Tibial artery (tissue), 4 donors: Measurements from ENCODE around the gene ECT2.

Experiments
- DNase-seq, 2 donors: peaks; one replicate each; pipeline ENCODE4 v3.0.0-alpha.2; 2019
- H3K27ac ChIP-seq, 2 donors: fragments of 200-600 bp; sonication (generic) in 1 of 2; 1 replicate in 1 of 2; 2 replicates in 1 of 2; pipeline ENCODE4 v1.5.1; 2018 to 2019; ENCODE audit warnings: mild to moderate bottlenecking in 1 of 2
- H3K27me3 ChIP-seq, 2 donors: fragments of 200-600 bp; sonication (generic) in 1 of 2; one replicate each; pipeline versions ENCODE4 v1.5.1 to v1.6.0; 2016 to 2019
- H3K36me3 ChIP-seq, 3 donors: fragments of 200-600 bp; sonication (generic) in 2 of 3; one replicate each; pipeline ENCODE4 v1.5.1; 2016 to 2019; ENCODE audit warnings: mild to moderate bottlenecking in 2 of 3
- H3K4me1 ChIP-seq, 4 donors: fragments of 200-600 bp; sonication (generic) in 2 of 4; 1 replicate in 3 of 4; 2 replicates in 1 of 4; pipeline ENCODE4 v1.5.1; 2016 to 2019
- H3K4me3 ChIP-seq, 2 donors: fragments of 200-600 bp; sonication (generic) in 1 of 2; 1 replicate in 1 of 2; 2 replicates in 1 of 2; pipeline ENCODE4 v1.5.1; 2018 to 2019; ENCODE audit warnings: mild to moderate bottlenecking in 2 of 2
- H3K9me3 ChIP-seq, 3 donors: fragments of 200-600 bp; sonication (generic) in 1 of 3; one replicate each; pipeline ENCODE4 v1.5.1; 2016 to 2019
- CTCF ChIP-seq, 2 experiments: fragments of 200-600 bp in 1 of 2; fragments of 450-650 bp in 1 of 2; IDR thresholded peaks; one replicate each; pipeline ENCODE4 v1.5.1; 2017 to 2019; ENCODE audit warnings: antibody characterized with exemption in 2 of 2, mild to moderate bottlenecking in 1 of 2, moderate library complexity in 1 of 2
- intact Hi-C: fragments of 100-400 bp; cut with DNase I; formaldehyde crosslinking; loops from one replicate; pipeline ENCODE4 v1.15.0; 2023; ENCODE audit warnings: low total_unique reads

ECT2 gene

GRCh38 chr3:172868582-172869200 lies 118.2 kb downstream of the ECT2 start:
- no peaks in the 10 kb centered on the region for H3K27me3 ChIP-seq
- no peaks in the 10 kb centered on the region for H3K9me3 ChIP-seq
- no peaks in the 10 kb centered on the region for H3K36me3 ChIP-seq
- H3K27ac ChIP-seq, result no peak overlapping the region
- TF ChIP-seq CTCF (IDR thresholded peaks at IDR 0.05), result no peak
- intact Hi-C loops, result no loop called here
- no peaks in the 10 kb centered on the region for H3K4me1 ChIP-seq
- no peak overlapping the region for H3K4me3 ChIP-seq
- no peak for DNase-seq

GRCh38 chr3:172869368-172869771 lies 118.8 kb downstream of the ECT2 start:
- intact Hi-C loops, result no loop called here

GRCh38 chr3:172869784-172870518 lies 119.4 kb downstream of the ECT2 start:
- intact Hi-C loops, result no loop called here
- Histone ChIP-seq H3K27ac (no peak overlapping the region), H3K36me3 (no peaks in the 10 kb centered on the region), H3K9me3 (no peaks in the 10 kb centered on the region), H3K27me3 (no peaks in the 10 kb centered on the region), H3K4me1 (no peaks in the 10 kb centered on the region), H3K4me3 (no peak overlapping the region)
- no peak for DNase-seq
- no peak for TF ChIP-seq CTCF (IDR thresholded peaks at IDR 0.05)

More at GRCh38 chr3:172869368-172869771, 118.8 kb downstream of the ECT2 start:
- Histone ChIP-seq H3K9me3 (no peaks in the 10 kb centered on the region), H3K27ac (no peak overlapping the region), H3K4me1 (no peaks in the 10 kb centered on the region), H3K36me3 (no peaks in the 10 kb centered on the region), H3K27me3 (no peaks in the 10 kb centered on the region), H3K4me3 (no peak overlapping the region)
- TF ChIP-seq CTCF (IDR thresholded peaks at IDR 0.05), result no peak
- no peak for DNase-seq
